H7 (cell line): ENCODE measurements around the gene FEM1C. TPM values are rescaled to one million over a fixed set of nuclear protein-coding genes. Genes with fewer than 3 reads are reported as not detected.
"Not testable (repeated sequence)": the region's sequence is repeated elsewhere in the genome, so short reads cannot be mapped to it uniquely, and the experiment has no call there.

Source experiments
- DNase-seq: peaks from one replicate; pipeline ENCODE4 v3.0.0; 2012
- H3K27me3 ChIP-seq: 2 replicates; pipeline ENCODE4 v1.6.0; 2011; ENCODE audit warnings: mild to moderate bottlenecking, low read length; ENCODE audit not compliant: control insufficient read depth, insufficient read depth
- H3K36me3 ChIP-seq: replicated peaks from 2 replicates; pipeline ENCODE4 v1.5.1; 2011; ENCODE audit warnings: low read length; ENCODE audit not compliant: control insufficient read depth, insufficient read depth
- H3K4me3 ChIP-seq: 2 replicates; pipeline ENCODE4 v1.5.1; 2011; ENCODE audit warnings: low read depth, mild to moderate bottlenecking, control low read depth, low read length, moderate library complexity; ENCODE audit not compliant: insufficient read depth
- total RNA-seq: library from RNA; depleted of rRNA; stranded (reverse); fragments of >200 nt; shearing (Covaris generic); gene quantifications from 2 replicates; pipeline ENCODE4 v1.2.3, GENCODE V29; 2014; rRNA removed

The FEM1C gene
- total RNA-seq, 1 experiment from 2014 or later: 8.7 TPM

GRCh38 chr5:115486728-115487127, 57.8 kb downstream of the FEM1C start:
- no peaks in the 10 kb centered on the region for H3K36me3 ChIP-seq
- no peaks in the 10 kb centered on the region for H3K27me3 ChIP-seq
- no peak for DNase-seq

GRCh38 chr5:115484368-115484767, 60.2 kb downstream of the FEM1C start:
- no peak overlapping the region for H3K4me3 ChIP-seq
- H3K27me3 ChIP-seq: no peaks in the 10 kb centered on the region
- no peaks in the 10 kb centered on the region for H3K36me3 ChIP-seq
- DNase-seq: no peak

More at GRCh38 chr5:115486728-115487127, 57.8 kb downstream of the FEM1C start:
- H3K4me3 ChIP-seq: no peak overlapping the region

- H3K36me3 ChIP-seq: no peaks in the 10 kb centered on the region
- DNase-seq: no peak
- H3K27me3 ChIP-seq: no peaks in the 10 kb centered on the region
- H3K4me3 ChIP-seq: no peak overlapping the region
These were observed 63.7 kb downstream of the FEM1C start for GRCh38 chr5:115480900-115481299.

GRCh38 chr5:115480271-115480670, 64.3 kb downstream of the FEM1C start:
- H3K27me3 ChIP-seq: no peaks in the 10 kb centered on the region
- no peak overlapping the region for H3K4me3 ChIP-seq
- no peaks in the 10 kb centered on the region for H3K36me3 ChIP-seq
- no peak for DNase-seq

GRCh38 chr5:115479166-115479873, 65.3 kb downstream of the FEM1C start:
- H3K27me3 ChIP-seq, H3K36me3 ChIP-seq, DNase-seq: not testable (repeated sequence)

GRCh38 chr5:115478281-115478680, 66.3 kb downstream of the FEM1C start:
- Histone ChIP-seq H3K4me3 (no peak overlapping the region), H3K27me3 (no peaks in the 10 kb centered on the region), H3K36me3 (no peaks in the 10 kb centered on the region)
- DNase-seq: no peak

More at GRCh38 chr5:115479166-115479873, 65.3 kb downstream of the FEM1C start:
- H3K4me3 ChIP-seq: not testable (repeated sequence)

GRCh38 chr5:115477581-115477980, 67.0 kb downstream of the FEM1C start:
- DNase-seq: no peak
- Histone ChIP-seq H3K36me3 (no peaks in the 10 kb centered on the region), H3K27me3 (no peaks in the 10 kb centered on the region)

GRCh38 chr5:115475788-115476187, 68.8 kb downstream of the FEM1C start:
- H3K27me3 ChIP-seq: no peaks in the 10 kb centered on the region
- DNase-seq: no peak
- H3K4me3 ChIP-seq: no peak overlapping the region
- no peaks in the 10 kb centered on the region for H3K36me3 ChIP-seq

More at GRCh38 chr5:115477581-115477980, 67.0 kb downstream of the FEM1C start:
- H3K4me3 ChIP-seq: no peak overlapping the region

GRCh38 chr5:115472271-115473025, 72.1 kb downstream of the FEM1C start:
- H3K4me3 ChIP-seq: no peak overlapping the region
- no peak for DNase-seq

GRCh38 chr5:115471345-115472063, 73.1 kb downstream of the FEM1C start:
- H3K36me3 ChIP-seq: no peaks in the 10 kb centered on the region
- DNase-seq: no peak
- no peaks in the 10 kb centered on the region for H3K27me3 ChIP-seq
- no peak overlapping the region for H3K4me3 ChIP-seq

More at GRCh38 chr5:115472271-115473025, 72.1 kb downstream of the FEM1C start:
- no peaks in the 10 kb centered on the region for H3K27me3 ChIP-seq
- no peaks in the 10 kb centered on the region for H3K36me3 ChIP-seq

- DNase-seq: no peak
- H3K4me3 ChIP-seq: no peak overlapping the region
- H3K27me3 ChIP-seq: no peaks in the 10 kb centered on the region
These were observed 73.7 kb downstream of the FEM1C start for GRCh38 chr5:115470921-115471320.

More at GRCh38 chr5:115470921-115471320, 73.7 kb downstream of the FEM1C start:
- H3K36me3 ChIP-seq: no peaks in the 10 kb centered on the region

Other genes with a start within 250 kb of the FEM1C start
- 5.1 and 11.8 TPM in 2 replicates for gene CCDC112, start 248.1 kb downstream of the FEM1C start, total RNA-seq
- gene TICAM2, start 57.7 kb upstream of the FEM1C start, total RNA-seq: not detected in 2 replicates
- 53.0 and 58.9 TPM in 2 replicates for gene TMED7, start 81.3 kb upstream of the FEM1C start, total RNA-seq